Effector CD8-positive, alpha-beta T cell (primary cell): ENCODE results near the gene RNU1-1.
"Not testable (repeated sequence)": the region's sequence is repeated elsewhere in the genome, so short reads cannot be mapped to it uniquely, and the experiment has no call there.

Experiments
- DNase-seq: peaks from one replicate; lab custom pipeline; 2025; lab: John Stamatoyannopoulos, UW

RNU1-1 gene

GRCh38 chr1:16521679-16522078, 7.6 kb upstream of the RNU1-1 start:
- DNase-seq, result not testable (repeated sequence)

- DNase-seq, result no peak
Observed at GRCh38 chr1:16521288-16521583, 7.2 kb upstream of the RNU1-1 start.

GRCh38 chr1:16520435-16521287, 6.6 kb upstream of the RNU1-1 start:
- DNase-seq, result not testable (repeated sequence)

GRCh38 chr1:16519255-16519951, 5.3 kb upstream of the RNU1-1 start:
- not testable (repeated sequence) for DNase-seq

- not testable (repeated sequence) for DNase-seq
Observed at GRCh38 chr1:16518913-16519254, 4.8 kb upstream of the RNU1-1 start.

GRCh38 chr1:16516694-16517410, 2.8 kb upstream of the RNU1-1 start:
- DNase-seq, result not testable (repeated sequence)

GRCh38 chr1:16513412-16514106, 526 bp downstream of the RNU1-1 start:
- DNase-seq, result peak; percentile 34

- DNase-seq, result not testable (repeated sequence)
Observed at GRCh38 chr1:16512624-16513411, 1.3 kb downstream of the RNU1-1 start.

GRCh38 chr1:16511926-16512325, 2.2 kb downstream of the RNU1-1 start:
- not testable (repeated sequence) for DNase-seq

GRCh38 chr1:16508861-16509445, 5.1 kb downstream of the RNU1-1 start:
- not testable (repeated sequence) for DNase-seq

GRCh38 chr1:16506364-16507136, 7.5 kb downstream of the RNU1-1 start:
- not testable (repeated sequence) for DNase-seq

- DNase-seq, result not testable (repeated sequence)
Observed at GRCh38 chr1:16505870-16506269, 8.2 kb downstream of the RNU1-1 start.

- no peak for DNase-seq
Observed at GRCh38 chr1:16503494-16503893, 10.6 kb downstream of the RNU1-1 start.

- not testable (repeated sequence) for DNase-seq
Observed at GRCh38 chr1:16501446-16501845, 12.6 kb downstream of the RNU1-1 start.

GRCh38 chr1:16500975-16501374, 13.1 kb downstream of the RNU1-1 start:
- not testable (repeated sequence) for DNase-seq

- not testable (repeated sequence) for DNase-seq
Observed at GRCh38 chr1:16500466-16500865, 13.6 kb downstream of the RNU1-1 start.

- peak; percentile 78 for DNase-seq
Observed at GRCh38 chr1:16498573-16499413, 15.3 kb downstream of the RNU1-1 start.

- DNase-seq, result not testable (repeated sequence)
Observed at GRCh38 chr1:16498047-16498446, 16.0 kb downstream of the RNU1-1 start.

- DNase-seq, result not testable (repeated sequence)
Observed at GRCh38 chr1:16497474-16497904, 16.6 kb downstream of the RNU1-1 start.
